GM21576 (cell line): ENCODE data around the gene PEX13.
"Not testable (repeated sequence)": the region's sequence is repeated elsewhere in the genome, so short reads cannot be mapped to it uniquely, and the experiment has no call there.

ENCODE experiments used
- ATAC-seq: cut with Tn5 transposase; IDR thresholded peaks from one replicate; pipeline ENCODE4 v1.9.1; 2021; ENCODE audit warnings: mild to moderate bottlenecking, moderate library complexity; ENCODE audit not compliant: unreplicated experiment

The PEX13 gene

DNA sequence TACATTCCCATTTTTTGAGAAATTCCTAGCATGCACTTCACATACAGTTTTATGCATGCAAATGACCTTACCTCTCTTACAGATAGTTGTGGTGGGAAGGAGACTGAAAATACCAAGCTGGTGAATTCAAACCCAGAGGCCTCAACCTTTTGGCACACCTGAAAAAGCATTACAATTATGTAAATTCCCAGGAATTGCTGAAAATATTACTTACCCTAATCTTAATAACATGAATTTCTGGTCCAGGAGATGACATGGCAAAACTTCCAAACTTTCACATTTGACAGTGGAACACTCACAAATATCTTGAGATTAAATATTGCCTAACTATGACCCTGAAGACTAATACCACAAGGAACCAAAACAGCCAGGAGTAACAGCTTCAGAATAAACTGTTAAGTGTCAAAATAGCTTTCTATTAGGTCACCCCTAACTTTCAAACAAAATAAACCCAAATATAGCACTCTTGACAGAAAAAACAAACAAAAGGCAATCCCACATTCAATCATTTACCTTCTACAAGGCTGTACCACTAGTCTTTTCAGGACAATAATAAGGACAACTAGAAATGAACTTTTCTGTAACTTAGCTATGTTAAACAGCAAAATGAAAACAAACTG is 10.9 kb upstream of the PEX13 start:
- ATAC-seq, result no peak

DNA sequence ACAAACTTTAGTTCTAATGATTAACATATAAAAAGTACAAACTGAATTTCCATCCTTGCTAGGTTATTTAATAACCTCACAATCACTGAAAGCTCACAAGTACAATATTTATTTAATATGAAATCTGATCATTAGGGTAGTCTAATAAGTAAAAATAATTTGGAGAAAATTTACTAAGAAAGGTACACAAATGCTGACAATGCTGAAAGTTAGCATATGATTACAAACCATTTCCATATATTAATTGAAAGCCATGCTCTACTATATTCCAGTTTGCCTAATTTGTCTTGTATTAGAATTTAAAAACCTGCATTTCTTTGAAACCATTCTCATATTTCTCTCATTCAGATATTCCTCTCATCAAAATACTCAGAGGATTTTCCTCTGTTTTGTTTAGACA is 8.2 kb upstream of the PEX13 start:
- no peak for ATAC-seq

DNA sequence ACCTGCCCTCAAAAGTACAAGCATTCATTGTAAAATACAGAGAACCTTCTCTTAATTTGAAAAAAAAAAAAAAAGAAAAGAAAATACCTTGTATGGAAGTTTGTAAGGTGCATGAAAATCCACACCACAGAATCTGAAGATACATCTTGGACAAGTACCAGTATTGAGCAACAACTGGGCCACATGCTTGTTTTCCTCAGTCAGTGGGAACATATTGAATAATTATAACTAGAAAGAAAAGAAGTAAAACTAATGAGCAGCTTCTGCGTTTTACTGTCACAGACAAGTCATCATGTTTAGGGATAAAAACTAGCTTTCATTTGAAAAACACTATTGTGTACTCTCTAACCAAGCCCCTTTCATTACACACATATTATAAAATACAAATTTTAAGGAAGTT is 5.8 kb upstream of the PEX13 start:
- no peak for ATAC-seq

DNA sequence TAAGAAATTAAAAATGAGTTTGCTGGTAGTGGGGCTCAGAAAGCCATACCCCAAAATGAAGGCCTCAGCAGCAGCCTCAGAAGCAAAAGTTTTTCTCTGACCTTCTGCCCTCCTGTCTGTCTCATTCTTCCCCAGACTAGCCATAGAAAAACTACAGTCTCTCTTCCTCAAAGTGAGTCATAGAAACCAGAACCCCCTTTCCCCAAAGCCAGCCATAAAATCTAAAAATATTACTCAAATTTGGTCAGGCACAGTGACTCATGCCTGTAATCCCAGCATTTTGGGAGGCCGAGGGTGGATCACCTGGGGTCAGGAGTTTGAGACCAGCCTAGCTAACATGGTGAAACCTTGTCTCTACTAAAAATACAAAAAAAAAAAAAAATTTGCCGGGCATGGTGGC is 5.2 kb upstream of the PEX13 start:
- not testable (repeated sequence) for ATAC-seq

GRCh38 chr2:61013382-61013781 is 4.1 kb upstream of the PEX13 start:
- no peak for ATAC-seq

GRCh38 chr2:61014763-61015162 is 2.8 kb upstream of the PEX13 start:
- ATAC-seq, result no peak

DNA sequence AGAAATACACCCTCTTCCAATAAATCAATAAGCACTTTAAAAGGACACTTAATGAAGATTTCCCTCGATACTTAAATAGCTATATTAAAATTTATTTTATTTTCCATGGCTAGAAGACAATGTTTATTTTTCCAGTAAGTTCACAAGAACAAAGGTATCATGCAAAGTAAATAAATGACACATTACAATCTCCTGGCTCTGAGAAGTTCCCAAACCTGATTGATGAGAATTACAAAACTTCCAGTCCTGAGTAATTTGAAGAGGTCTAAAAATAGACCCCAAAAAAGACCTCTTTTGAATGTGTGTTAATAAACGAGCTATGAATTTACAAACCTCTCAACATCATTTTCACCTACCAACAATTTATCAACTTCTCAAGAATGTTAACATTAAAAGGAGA is 1.5 kb upstream of the PEX13 start:
- no peak for ATAC-seq

DNA sequence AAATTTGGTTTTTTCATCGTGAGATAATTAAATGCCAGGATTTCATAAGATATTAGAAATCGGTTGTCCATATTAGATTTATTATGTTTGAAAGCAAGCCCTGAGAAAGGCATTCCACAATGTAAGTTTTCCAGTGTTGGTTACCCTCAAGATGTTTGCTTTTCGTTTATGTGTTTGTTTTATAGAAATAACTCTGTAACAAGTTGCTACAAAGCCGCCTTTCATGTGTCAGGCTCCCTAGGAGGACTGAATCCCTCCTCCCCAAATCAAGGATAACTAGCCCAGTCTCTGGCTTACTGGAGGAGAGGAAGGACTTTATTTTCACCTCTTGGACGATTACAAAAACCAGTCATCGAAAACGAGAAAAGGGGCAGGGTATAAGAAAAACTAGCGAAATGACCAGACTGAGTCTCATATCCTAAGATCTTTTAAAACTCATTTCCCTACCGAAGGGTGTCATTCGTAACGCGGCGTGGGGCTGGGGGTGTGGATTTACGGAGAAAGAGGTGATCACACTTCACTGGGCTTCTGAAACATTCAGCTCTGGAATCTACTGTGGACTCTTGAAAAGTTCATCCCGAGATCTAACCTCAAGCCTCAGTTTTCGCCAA is 1.0 kb upstream of the PEX13 start:
- peak; percentile 5 for ATAC-seq

DNA sequence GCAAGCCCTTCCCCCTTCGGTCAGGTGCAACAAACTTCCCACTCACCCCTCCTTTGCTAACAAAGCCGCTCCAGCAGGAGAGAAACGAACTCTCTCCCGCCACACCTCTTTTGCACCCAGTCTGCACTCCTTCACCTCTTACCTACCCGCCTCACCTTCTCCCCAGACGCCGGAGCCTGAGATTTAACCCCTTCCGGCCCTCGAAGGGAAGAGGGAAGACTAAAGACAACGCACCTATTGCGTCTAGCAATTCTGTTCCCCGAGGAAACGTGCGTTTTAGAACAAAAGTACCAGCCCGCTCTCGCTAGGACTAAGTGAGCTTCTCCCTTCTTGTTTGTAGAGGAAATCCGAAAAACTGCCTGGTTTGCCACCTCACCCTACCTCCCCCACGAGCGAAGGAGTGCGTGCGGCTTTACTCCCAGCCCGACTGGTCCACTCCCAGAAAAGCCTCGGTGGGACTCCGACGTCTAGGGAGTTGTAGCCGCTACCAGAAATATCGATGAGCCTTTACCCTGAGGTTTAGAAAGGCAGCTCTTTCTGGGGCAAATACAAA is 441 bp upstream of the PEX13 start:
- peak; percentile 60 for ATAC-seq

GRCh38 chr2:61018318-61018755 is 817 bp downstream of the PEX13 start:
- ATAC-seq, result peak; percentile 4

DNA sequence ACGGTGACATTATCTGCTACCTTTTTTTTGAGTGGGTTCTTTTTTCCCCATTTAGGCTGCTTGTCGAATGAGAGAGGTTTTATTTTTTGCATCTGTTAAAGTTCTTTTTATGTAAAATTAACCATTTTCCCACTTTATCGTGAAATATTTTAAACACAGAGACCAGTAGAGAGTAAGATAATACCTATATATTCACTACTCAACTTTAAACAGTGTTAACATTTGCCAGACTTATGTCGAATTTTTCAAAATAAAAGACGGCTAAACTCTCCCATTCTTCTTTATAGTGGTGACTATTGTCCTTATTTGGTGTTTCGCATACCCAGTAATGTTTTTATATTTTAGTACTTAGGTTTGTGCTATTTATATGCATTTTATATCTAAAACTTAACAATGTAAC is 1.3 kb downstream of the PEX13 start:
- ATAC-seq, result no peak

DNA sequence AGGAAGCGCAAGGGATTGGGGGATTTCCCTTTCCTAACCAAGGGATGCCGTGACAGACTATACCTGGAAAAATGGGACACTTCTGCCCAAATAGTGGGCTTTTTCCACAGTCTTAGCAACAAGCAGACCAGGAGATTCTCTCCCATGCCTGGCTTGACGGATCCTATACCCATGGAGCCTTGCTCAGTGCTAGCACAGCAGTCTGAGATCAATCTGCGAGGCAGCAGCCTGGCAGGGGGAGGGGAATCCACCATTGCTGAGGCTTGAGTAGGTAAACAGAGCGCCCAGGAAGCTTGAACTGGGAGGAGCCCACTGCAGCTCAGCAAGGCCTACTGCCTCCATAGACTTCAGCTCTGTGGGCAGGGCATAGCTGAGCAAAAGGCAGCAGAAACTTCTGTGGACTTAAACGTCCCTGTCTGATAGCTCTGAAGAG is 3.7 kb downstream of the PEX13 start:
- no peak for ATAC-seq

GRCh38 chr2:61023670-61024069 is 6.2 kb downstream of the PEX13 start:
- no peak for ATAC-seq

- ATAC-seq, result no peak
Observed at GRCh38 chr2:61029533-61029932, 12.0 kb downstream of the PEX13 start.

DNA sequence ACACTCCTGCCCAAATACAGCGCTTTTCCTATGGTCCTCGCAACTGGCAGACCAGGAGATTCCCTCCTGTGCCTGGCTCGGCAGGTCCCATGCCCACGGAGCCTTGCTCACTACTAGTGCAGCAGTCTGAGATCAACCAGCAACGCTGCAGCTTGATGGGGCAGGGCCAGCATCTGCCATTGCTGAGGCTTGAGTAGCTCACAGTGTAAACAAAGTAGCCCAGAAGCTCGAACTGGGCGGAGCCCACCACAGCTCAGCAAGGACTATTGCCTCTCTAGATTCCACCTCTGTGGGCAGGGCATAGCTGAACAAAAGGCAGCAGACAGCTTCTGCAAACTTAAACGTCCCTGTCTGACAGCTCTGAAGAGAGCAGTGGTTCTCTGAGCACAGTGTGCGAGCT is 17.1 kb downstream of the PEX13 start:
- not testable (repeated sequence) for ATAC-seq

GRCh38 chr2:61036643-61037042 is 19.1 kb downstream of the PEX13 start:
- not testable (repeated sequence) for ATAC-seq

GRCh38 chr2:61042807-61043206 is 25.3 kb downstream of the PEX13 start:
- no peak for ATAC-seq

DNA sequence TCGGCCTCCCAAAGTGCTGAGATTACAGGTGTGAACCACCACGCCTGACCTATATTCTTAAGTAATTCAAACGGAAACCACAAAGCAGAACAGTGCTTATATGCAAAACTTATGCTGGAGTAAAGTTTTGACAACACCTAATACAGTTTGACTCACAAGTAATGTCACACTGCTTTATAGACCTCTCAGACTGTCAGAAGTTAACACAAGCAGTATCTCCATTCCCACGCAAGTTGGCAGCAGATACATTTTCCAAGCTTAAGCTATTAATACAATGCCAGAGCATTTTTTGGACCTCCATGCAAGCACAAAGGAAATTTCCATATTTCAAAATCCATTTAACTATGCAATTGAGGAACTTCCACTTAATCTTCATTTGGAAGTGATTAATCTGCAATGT is 27.1 kb downstream of the PEX13 start:
- ATAC-seq, result no peak

GRCh38 chr2:61045226-61045625 is 27.7 kb downstream of the PEX13 start:
- ATAC-seq, result no peak

DNA sequence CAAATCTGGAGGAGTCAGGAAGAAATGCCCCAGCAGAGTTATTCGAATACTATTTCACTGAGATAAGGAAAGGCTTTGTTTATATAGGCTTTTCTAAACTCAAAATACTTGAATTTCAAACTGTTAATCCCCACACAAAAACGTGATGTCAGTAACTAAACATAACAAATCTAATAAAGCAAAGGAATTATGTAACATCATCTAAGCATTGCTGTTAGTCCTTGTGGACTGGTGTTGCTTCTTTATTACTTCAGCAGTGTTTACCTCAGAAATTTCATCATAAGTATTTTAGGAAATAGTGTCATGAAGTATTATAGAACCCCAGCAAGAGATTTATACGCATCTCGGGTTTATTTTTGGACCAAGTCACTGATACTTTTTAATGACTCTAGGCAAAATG is 28.5 kb downstream of the PEX13 start:
- ATAC-seq, result no peak

- ATAC-seq, result no peak
Observed at GRCh38 chr2:61055557-61055956, 38.0 kb downstream of the PEX13 start.

- no peak for ATAC-seq
Observed at GRCh38 chr2:61057562-61057961, 40.0 kb downstream of the PEX13 start.

- ATAC-seq, result no peak
Observed at GRCh38 chr2:61059382-61059781, 41.9 kb downstream of the PEX13 start.
